ENCODE results near the gene BRIP1.
"Not testable (repeated sequence)": the region's sequence is repeated elsewhere in the genome, so short reads cannot be mapped to it uniquely, and the experiment has no call there.

Gene BRIP1

GRCh38 chr17:61680921-61681320 lies 182.4 kb downstream of the BRIP1 start:
- H3K9ac ChIP-seq, result no peak overlapping the region
- H4K20me1 ChIP-seq, result no peaks in the 10 kb centered on the region
- H3K27me3 ChIP-seq, result no peaks in the 10 kb centered on the region
- peaks cover 18% of the 10 kb centered on the region for H3K36me3 ChIP-seq
- H3K4me1 ChIP-seq, result no peaks in the 10 kb centered on the region
- H3K4me2 ChIP-seq, result no peak overlapping the region
- no peak for TF ChIP-seq Cebpa-rat (IDR thresholded peaks at IDR 0.05)
- H3K27ac ChIP-seq, result no peak overlapping the region
- H3K4me3 ChIP-seq, result no peak overlapping the region
- H3K9me3 ChIP-seq, result no peaks in the 10 kb centered on the region

GRCh38 chr17:61678339-61678738 lies 185.0 kb downstream of the BRIP1 start:
- Histone ChIP-seq H3K9ac (no peak overlapping the region), H4K20me1 (no peaks in the 10 kb centered on the region), H3K4me2 (no peak overlapping the region), H3K4me3 (no peak overlapping the region), H3K4me1 (no peaks in the 10 kb centered on the region), H3K27me3 (no peaks in the 10 kb centered on the region), H3K9me3 (no peaks in the 10 kb centered on the region), H3K27ac (no peak overlapping the region), H3K36me3 (peaks cover 7% of the 10 kb centered on the region)
- no peak for TF ChIP-seq Cebpa-rat (IDR thresholded peaks at IDR 0.05)

- H3K9ac ChIP-seq, H3K27me3 ChIP-seq, H3K9me3 ChIP-seq, H3K4me2 ChIP-seq, H3K27ac ChIP-seq, H3K36me3 ChIP-seq, H4K20me1 ChIP-seq, H3K4me3 ChIP-seq, H3K4me1 ChIP-seq: not testable (repeated sequence)
Measured at GRCh38 chr17:61677150-61677811, 186.0 kb downstream of the BRIP1 start.

GRCh38 chr17:61676522-61676921 lies 186.8 kb downstream of the BRIP1 start:
- H3K36me3 ChIP-seq, H3K4me2 ChIP-seq, H3K27me3 ChIP-seq, H3K4me3 ChIP-seq, H3K27ac ChIP-seq, H4K20me1 ChIP-seq, H3K4me1 ChIP-seq, H3K9me3 ChIP-seq, H3K9ac ChIP-seq: not testable (repeated sequence)

- not testable (repeated sequence) for H3K9ac ChIP-seq, H3K4me3 ChIP-seq, H3K4me1 ChIP-seq, H4K20me1 ChIP-seq, H3K36me3 ChIP-seq, H3K27me3 ChIP-seq, H3K4me2 ChIP-seq, H3K27ac ChIP-seq, H3K9me3 ChIP-seq
Measured at GRCh38 chr17:61674609-61675008, 188.7 kb downstream of the BRIP1 start.

- not testable (repeated sequence) for H4K20me1 ChIP-seq, H3K4me2 ChIP-seq, H3K27me3 ChIP-seq, H3K27ac ChIP-seq, H3K4me1 ChIP-seq, H3K4me3 ChIP-seq, H3K9me3 ChIP-seq, H3K36me3 ChIP-seq, H3K9ac ChIP-seq
Measured at GRCh38 chr17:61673019-61673897, 190.1 kb downstream of the BRIP1 start.

- H3K4me3 ChIP-seq, result no peak overlapping the region
- no peak for TF ChIP-seq Cebpa-rat (IDR thresholded peaks at IDR 0.05)
- H3K9ac ChIP-seq, result no peak overlapping the region
- H4K20me1 ChIP-seq, result no peaks in the 10 kb centered on the region
- no peaks in the 10 kb centered on the region for H3K27me3 ChIP-seq
- no peaks in the 10 kb centered on the region for H3K9me3 ChIP-seq
- no peak overlapping the region for H3K4me2 ChIP-seq
- no peaks in the 10 kb centered on the region for H3K36me3 ChIP-seq
- H3K4me1 ChIP-seq, result no peaks in the 10 kb centered on the region
- H3K27ac ChIP-seq, result no peak overlapping the region
Measured at GRCh38 chr17:61672140-61672539, 191.2 kb downstream of the BRIP1 start.

GRCh38 chr17:61670691-61671090 lies 192.6 kb downstream of the BRIP1 start:
- H4K20me1 ChIP-seq, result no peaks in the 10 kb centered on the region
- H3K27ac ChIP-seq, result no peak overlapping the region
- H3K27me3 ChIP-seq, result no peaks in the 10 kb centered on the region
- no peak overlapping the region for H3K4me3 ChIP-seq
- no peak for TF ChIP-seq Cebpa-rat (IDR thresholded peaks at IDR 0.05)
- H3K9me3 ChIP-seq, result no peaks in the 10 kb centered on the region
- H3K4me2 ChIP-seq, result no peak overlapping the region
- H3K9ac ChIP-seq, result no peak overlapping the region
- no peaks in the 10 kb centered on the region for H3K36me3 ChIP-seq
- no peaks in the 10 kb centered on the region for H3K4me1 ChIP-seq

- Histone ChIP-seq H3K9me3 (no peaks in the 10 kb centered on the region), H3K4me3 (no peak overlapping the region), H3K4me1 (no peaks in the 10 kb centered on the region), H3K27me3 (no peaks in the 10 kb centered on the region), H3K4me2 (no peak overlapping the region), H3K36me3 (no peaks in the 10 kb centered on the region), H3K9ac (no peak overlapping the region), H3K27ac (no peak overlapping the region), H4K20me1 (no peaks in the 10 kb centered on the region)
- TF ChIP-seq Cebpa-rat (IDR thresholded peaks at IDR 0.05), result no peak
Measured at GRCh38 chr17:61669522-61669921, 193.8 kb downstream of the BRIP1 start.

- Histone ChIP-seq H4K20me1 (no peaks in the 10 kb centered on the region), H3K27ac (no peak overlapping the region), H3K36me3 (no peaks in the 10 kb centered on the region), H3K27me3 (no peaks in the 10 kb centered on the region), H3K9ac (no peak overlapping the region), H3K4me1 (no peaks in the 10 kb centered on the region), H3K4me3 (no peak overlapping the region), H3K4me2 (no peak overlapping the region), H3K9me3 (no peaks in the 10 kb centered on the region)
- TF ChIP-seq Cebpa-rat (IDR thresholded peaks at IDR 0.05), result no peak
Measured at GRCh38 chr17:61668486-61668885, 194.8 kb downstream of the BRIP1 start.

- H3K9ac ChIP-seq, H3K27me3 ChIP-seq, H4K20me1 ChIP-seq, H3K4me3 ChIP-seq, H3K36me3 ChIP-seq, H3K4me1 ChIP-seq, H3K27ac ChIP-seq, H3K9me3 ChIP-seq, H3K4me2 ChIP-seq: not testable (repeated sequence)
Measured at GRCh38 chr17:61666406-61667088, 196.8 kb downstream of the BRIP1 start.

All from BLaER1 (cell line).